SK-N-MC (cell line): ENCODE data around the gene SULT1C2.

Experiments
- EZH2 ChIP-seq: fragments of 200-600 bp; sonication (generic); IDR thresholded peaks from one replicate; pipeline ENCODE4 v1.6.1; 2017; ENCODE audit warnings: antibody characterized with exemption
- POLR2AphosphoS5 ChIP-seq: IDR thresholded peaks from 2 replicates; pipeline ENCODE4 v1.6.1; 2012; ENCODE audit warnings: mild to moderate bottlenecking, low read depth, low read length, borderline replicate concordance

DNA sequence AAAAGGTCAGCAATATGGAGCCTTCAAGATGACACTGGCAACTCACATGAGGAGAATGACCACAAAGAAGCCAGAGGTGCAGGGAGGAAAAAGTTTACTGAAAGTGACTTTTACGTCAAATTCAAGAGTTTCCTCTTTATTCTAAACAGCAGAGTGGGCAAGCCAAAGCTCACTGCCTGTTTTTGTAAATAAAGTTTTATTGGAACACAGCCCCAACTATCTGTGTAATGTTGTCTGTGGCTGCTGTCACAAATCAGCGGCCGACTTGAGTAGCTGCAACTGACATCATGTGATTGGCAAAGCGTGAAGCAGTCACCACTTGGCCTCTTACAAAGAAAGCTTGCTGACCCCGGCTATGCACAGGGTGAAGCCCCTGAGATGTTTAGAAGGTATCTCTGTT lies 9.2 kb upstream of the SULT1C2 start:
- no peak for TF ChIP-seq EZH2
- no peak for TF ChIP-seq POLR2AphosphoS5
